HG03575 (cell line): ENCODE measurements around the gene CLDN20.
"Not testable (repeated sequence)": the region's sequence is repeated elsewhere in the genome, so short reads cannot be mapped to it uniquely, and the experiment has no call there.

Source experiments
- ATAC-seq: cut with Tn5 transposase; IDR thresholded peaks from one replicate; pipeline ENCODE4 v1.9.1; 2021; ENCODE audit not compliant: unreplicated experiment, insufficient number of reproducible peaks, low FRiP score; ENCODE audit errors: extremely low read depth

Gene CLDN20

GRCh38 chr6:155263373-155264063, at the start of gene CLDN20:
Gene CLDN20, plus strand, starts transcription at chr6:155264013. Its CDS starts 11,707 bp downstream, at chr6:155275720.
- no peak for ATAC-seq

- ATAC-seq = no peak
Observed at GRCh38 chr6:155215906-155216305, 47.9 kb upstream of the CLDN20 start.

- ATAC-seq = no peak
Observed at GRCh38 chr6:155216312-155217046, 47.3 kb upstream of the CLDN20 start.

GRCh38 chr6:155218711-155219110, 45.1 kb upstream of the CLDN20 start:
- not testable (repeated sequence) for ATAC-seq

GRCh38 chr6:155219299-155219698, 44.5 kb upstream of the CLDN20 start:
- ATAC-seq = no peak

GRCh38 chr6:155219858-155220301, 43.9 kb upstream of the CLDN20 start:
- ATAC-seq = no peak

- no peak for ATAC-seq
Observed at GRCh38 chr6:155221086-155221485, 42.7 kb upstream of the CLDN20 start.

- no peak for ATAC-seq
Observed at GRCh38 chr6:155222506-155222905, 41.3 kb upstream of the CLDN20 start.

GRCh38 chr6:155223646-155224451, 40.0 kb upstream of the CLDN20 start:
- peak; percentile 96 for ATAC-seq

GRCh38 chr6:155224618-155225017, 39.2 kb upstream of the CLDN20 start:
- ATAC-seq = no peak

GRCh38 chr6:155227046-155227445, 36.8 kb upstream of the CLDN20 start:
- ATAC-seq = no peak

GRCh38 chr6:155228546-155229166, 35.2 kb upstream of the CLDN20 start:
- no peak for ATAC-seq

- ATAC-seq = not testable (repeated sequence)
Observed at GRCh38 chr6:155230975-155231374, 32.8 kb upstream of the CLDN20 start.

GRCh38 chr6:155232848-155233247, 31.0 kb upstream of the CLDN20 start:
- ATAC-seq = no peak

- ATAC-seq = no peak
Observed at GRCh38 chr6:155234167-155234566, 29.6 kb upstream of the CLDN20 start.

GRCh38 chr6:155234687-155235086, 29.1 kb upstream of the CLDN20 start:
- no peak for ATAC-seq

- ATAC-seq = no peak
Observed at GRCh38 chr6:155235087-155235486, 28.7 kb upstream of the CLDN20 start.

- no peak for ATAC-seq
Observed at GRCh38 chr6:155237613-155238012, 26.2 kb upstream of the CLDN20 start.

GRCh38 chr6:155240905-155241600, 22.8 kb upstream of the CLDN20 start:
- ATAC-seq = no peak
